K562 (cell line): Measurements from ENCODE around the gene MAP3K19. TPM values are rescaled to one million over a fixed set of nuclear protein-coding genes. Genes with fewer than 3 reads are reported as not detected.
A peak's percentile ranks its signal among the peaks of the same experiment; 100 is the strongest.

Experiments
- ATAC-seq: fragments of 200-7000 bp; cut with Tn5 transposase; 3 replicates; pipeline ENCODE4 v1.9.1; 2020; ENCODE audit warnings: moderate library complexity
- BruUV-seq: library from RNA; stranded (reverse); fragments of 400-500 nt; replicated peaks from 2 replicates; lab custom pipeline; 2021; lab: Mats Ljungman, UMichigan
- CTCF ChIA-PET: fragments of 300-600 bp; formaldehyde crosslinking; extraction: SDS; loops from one replicate; lab custom pipeline; 2021; ENCODE audit warnings: low intra/inter-chr PET ratio; lab: Yijun Ruan, JAX
- POLR2A ChIA-PET: fragments of 300-600, 350-650 bp; sonication (Branson Sonifier 250); formaldehyde crosslinking; extraction: SDS; loops from one replicate; lab custom pipeline; 2021; ENCODE audit warnings: antibody characterized with exemption, inconsistent platforms; lab: Yijun Ruan, JAX
- DNase-seq, 4 experiments: peaks; one replicate each; pipeline versions ENCODE4 v3.0.0 to v3.0.0-alpha.2; 2011 to 2018; ENCODE audit warnings: low spot score in 3 of 4, mixed read lengths in 3 of 4; ENCODE audit errors: extremely low read depth in 1 of 4
- FAIRE-seq: peaks from 2 replicates; lab custom pipeline; 2011; peaks lifted over from hg19 to GRCh38; lab: Jason Lieb, UNC
- H2AFZ ChIP-seq: 2 replicates; pipeline ENCODE4 v1.6.0; 2011; ENCODE audit warnings: low read depth, low read length, control low read depth, inconsistent platforms
- H3K27ac ChIP-seq: fragments of 200-600 bp; 3 replicates; pipeline ENCODE4 v1.8.0; 2011; ENCODE audit warnings: low read depth, mild to moderate bottlenecking, control low read depth, inconsistent platforms, low read length, moderate library complexity, mixed read lengths; ENCODE audit errors: extremely low read depth
- H3K27me3 ChIP-seq, 2 experiments: fragments of 300-600 bp in 1 of 2; 2 replicates in 1 of 2; 3 replicates in 1 of 2; pipeline versions ENCODE4 v1.6.0 to v1.8.0; 2011; ENCODE audit warnings: inconsistent platforms in 2 of 2, low read length in 2 of 2, mild to moderate bottlenecking in 1 of 2, mixed read lengths in 1 of 2, moderate library complexity in 1 of 2; ENCODE audit not compliant: control insufficient read depth in 2 of 2, insufficient read depth in 2 of 2
- H3K36me3 ChIP-seq: fragments of 300-600 bp; 3 replicates; pipeline ENCODE4 v1.8.0; 2011; ENCODE audit warnings: mild to moderate bottlenecking, low read length, inconsistent platforms; ENCODE audit not compliant: control insufficient read depth, insufficient read depth
- H3K4me1 ChIP-seq, 2 experiments: fragments of 200-600 bp in 1 of 2; replicated peaks in 1 of 2; 2 replicates in 1 of 2; 3 replicates in 1 of 2; pipeline versions ENCODE4 v1.5.1 to v1.8.0; 2011; ENCODE audit warnings: inconsistent platforms in 2 of 2, low read length in 2 of 2, mild to moderate bottlenecking in 1 of 2, mixed read lengths in 1 of 2, moderate library complexity in 1 of 2; ENCODE audit not compliant: control insufficient read depth in 2 of 2, insufficient read depth in 2 of 2
- H3K4me2 ChIP-seq: 2 replicates; pipeline ENCODE4 v1.6.1; 2011; ENCODE audit warnings: low read length, control low read depth, inconsistent platforms, mixed read lengths; ENCODE audit not compliant: insufficient read depth
- H3K4me3 ChIP-seq: fragments of 200-600 bp; sonication (generic), shearing (Covaris generic); 2 replicates; pipeline ENCODE4 v1.5.1; 2016; ENCODE audit warnings: control low read depth, inconsistent platforms
- H3K79me2 ChIP-seq: fragments of 200-600 bp; 3 replicates; pipeline ENCODE4 v1.8.0; 2011; ENCODE audit warnings: low read length, inconsistent platforms; ENCODE audit not compliant: control insufficient read depth, insufficient read depth
- H3K9ac ChIP-seq, 2 experiments: 2 replicates each; pipeline versions ENCODE4 v1.6.0 to v1.6.1; 2011; ENCODE audit warnings: low read depth in 2 of 2, low read length in 2 of 2, control low read depth in 1 of 2, inconsistent platforms in 1 of 2, mild to moderate bottlenecking in 1 of 2, mixed read lengths in 1 of 2; ENCODE audit not compliant: insufficient read depth in 1 of 2
- H3K9me1 ChIP-seq: one replicate; pipeline ENCODE4 v1.6.0; 2011; ENCODE audit warnings: inconsistent platforms, mild to moderate bottlenecking, low read length, moderate library complexity; ENCODE audit not compliant: control insufficient read depth, insufficient read depth
- H3K9me3 ChIP-seq: replicated peaks from 2 replicates; pipeline ENCODE4 v1.5.1; 2011; ENCODE audit warnings: low read depth, low read length, inconsistent platforms; ENCODE audit not compliant: control insufficient read depth, insufficient read depth
- H4K20me1 ChIP-seq: replicated peaks from 2 replicates; pipeline ENCODE4 v1.6.1; 2011; ENCODE audit warnings: low read length, inconsistent platforms, mixed read lengths; ENCODE audit not compliant: control insufficient read depth, insufficient read depth
- ATF2 ChIP-seq: sonication (generic); formaldehyde crosslinking; IDR thresholded peaks from 2 replicates; pipeline ENCODE4 v1.8.1; 2022; ENCODE audit warnings: missing genetic modification reagents
- CHCHD3 ChIP-seq: fragments of 250-450 bp; sonication (Bioruptor Pico); IDR thresholded peaks from 2 replicates; pipeline ENCODE4 v2.1.2; 2022; ENCODE audit warnings: mild to moderate bottlenecking
- CSDE1 ChIP-seq, 2 experiments: fragments of 450-650 bp; IDR thresholded peaks; 2 replicates each; pipeline ENCODE4 v1.6.1; 2016; ENCODE audit warnings: mild to moderate bottlenecking in 1 of 2
- HNRNPK ChIP-seq: fragments of 200-400 bp; formaldehyde crosslinking; IDR thresholded peaks from one replicate; pipeline ENCODE4 v1.6.1; 2018; ENCODE audit warnings: mild to moderate bottlenecking, low read depth, low read length; ENCODE audit not compliant: poor library complexity, severe bottlenecking
- PCBP2 ChIP-seq: fragments of 200-400 bp; formaldehyde crosslinking; IDR thresholded peaks from 2 replicates; pipeline ENCODE4 v1.6.1; 2018; ENCODE audit warnings: low read length, low read depth, mild to moderate bottlenecking, moderate library complexity; ENCODE audit not compliant: poor library complexity, severe bottlenecking
- RREB1 ChIP-seq: fragments of 250-450 bp; sonication (Bioruptor Pico); IDR thresholded peaks from 2 replicates; pipeline ENCODE4 v1.4.0; 2020
- TAF9B ChIP-seq: fragments of 450-650 bp; IDR thresholded peaks from 2 replicates; pipeline ENCODE4 v1.6.1; 2018; ENCODE audit warnings: mild to moderate bottlenecking; ENCODE audit not compliant: partially characterized antibody
- THAP12 ChIP-seq: fragments of 250-450 bp; sonication (Bioruptor Pico); IDR thresholded peaks from 2 replicates; pipeline ENCODE4 v1.9.0; 2021; ENCODE audit warnings: mild to moderate bottlenecking, inconsistent platforms
- XRCC5 ChIP-seq: fragments of 200-400 bp; formaldehyde crosslinking; IDR thresholded peaks from 2 replicates; pipeline ENCODE4 v1.6.1; 2017; ENCODE audit warnings: low read depth, mild to moderate bottlenecking, low read length
- in situ Hi-C: fragments of 300-500 bp; cut with MboI; formaldehyde crosslinking; loops from 4 replicates; pipeline ENCODE4 v1.15.0; 2018; ENCODE audit warnings: inconsistent platforms, mixed read lengths
- intact Hi-C: fragments of 100-400 bp; cut with micrococcal nuclease; formaldehyde crosslinking; loops from 2 replicates; pipeline ENCODE4 v1.14.2; 2022
- polyA plus RNA-seq, 8 experiments: library from polyadenylated mRNA; depleted of rRNA in 4 of 8; stranded (reverse) in 5 of 8; unstranded in 3 of 8; fragments of >200 nt; fragmentation: Nextera tagmentation in 2 of 8; fragmentation: Illumina TruSeq in 1 of 8; extraction: Ambion mirVana in 2 of 8; extraction: Trizol in 1 of 8; gene quantifications; 2 replicates each; pipeline versions ENCODE4 v1.2.1 to v1.2.3, GENCODE V29; 2011 to 2014; ENCODE audit warnings: inconsistent platforms in 1 of 8, missing spikeins in 1 of 8
- total RNA-seq, 7 experiments: library from RNA; depleted of rRNA in 6 of 7; stranded (reverse); fragments of >200 nt in 6 of 7; fragmentation: Illumina TruSeq in 2 of 7; extraction: Trizol in 2 of 7; gene quantifications; 2 replicates each; pipeline versions ENCODE4 v1.2.1 to v1.2.3, GENCODE V29; 2011 to 2021; ENCODE audit warnings: low replicate concordance in 1 of 7

The MAP3K19 gene
- total and polyA plus RNA-seq, 9 of the 15 experiments (the other 6 are each of a cell fraction or from before 2014, with no cell fraction given): 0.29 TPM; not detected in 8

- Histone ChIP-seq H4K20me1 (no peaks in the 10 kb centered on the region), H3K4me1 (no peaks in the 10 kb centered on the region), H3K4me2 (no peak overlapping the region), H3K79me2 (peaks cover 25% of the 10 kb centered on the region; the same call in 2 of the 3 replicates), H3K9me3 (no peaks in the 10 kb centered on the region; the same call in 1 of the 2 replicates), H3K9me1 (no peaks in the 10 kb centered on the region), H3K9ac (no peak overlapping the region), H3K27me3 (no peaks in the 10 kb centered on the region), H2AFZ (no peak overlapping the region), H3K27ac (no peak overlapping the region), H3K36me3 (peaks cover 7% of the 10 kb centered on the region; the same call in 1 of the 3 replicates), H3K4me3 (no peak overlapping the region)
- BruUV-seq: no TSS peak
- TF ChIP-seq CHCHD3 (CRISPR knock-in tag) (no peak), ATF2 (CRISPR knock-in tag) (no peak), RREB1 (CRISPR knock-in tag) (no peak), XRCC5 (no peak), PCBP2 (peak; percentile 36), THAP12 (no peak), CSDE1 (IDR thresholded peaks at IDR 0.05) (no peak), TAF9B (no peak), HNRNPK (peak; percentile 68)
- in situ Hi-C loops (no loop called here), intact Hi-C loops (no loop called here)
- no peak for FAIRE-seq
- POLR2A ChIA-PET: no interaction called here
- no peak for ATAC-seq
- DNase-seq: no peak
- CTCF ChIA-PET: no interaction called here
Measured at GRCh38 chr2:135078417-135078816, 31.2 kb upstream of the MAP3K19 start.
